HUDEP-2 (cell line): ENCODE measurements around the gene HOXC11.
A peak's percentile ranks its signal among the peaks of the same experiment; 100 is the strongest.

Experiments used
- DNase-seq, 76 experiments: peaks; one replicate each; lab custom pipeline; 2025; ENCODE audit not compliant: unreplicated experiment in 76 of 76; lab: John Stamatoyannopoulos, UW

HOXC11 gene

GRCh38 chr12:53972722-53973235 is at the start of gene HOXC11:
Gene HOXC11, plus strand, starts transcription at chr12:53973126. Its CDS starts 116 bp downstream, at chr12:53973242.
- no peak for DNase-seq

DNA sequence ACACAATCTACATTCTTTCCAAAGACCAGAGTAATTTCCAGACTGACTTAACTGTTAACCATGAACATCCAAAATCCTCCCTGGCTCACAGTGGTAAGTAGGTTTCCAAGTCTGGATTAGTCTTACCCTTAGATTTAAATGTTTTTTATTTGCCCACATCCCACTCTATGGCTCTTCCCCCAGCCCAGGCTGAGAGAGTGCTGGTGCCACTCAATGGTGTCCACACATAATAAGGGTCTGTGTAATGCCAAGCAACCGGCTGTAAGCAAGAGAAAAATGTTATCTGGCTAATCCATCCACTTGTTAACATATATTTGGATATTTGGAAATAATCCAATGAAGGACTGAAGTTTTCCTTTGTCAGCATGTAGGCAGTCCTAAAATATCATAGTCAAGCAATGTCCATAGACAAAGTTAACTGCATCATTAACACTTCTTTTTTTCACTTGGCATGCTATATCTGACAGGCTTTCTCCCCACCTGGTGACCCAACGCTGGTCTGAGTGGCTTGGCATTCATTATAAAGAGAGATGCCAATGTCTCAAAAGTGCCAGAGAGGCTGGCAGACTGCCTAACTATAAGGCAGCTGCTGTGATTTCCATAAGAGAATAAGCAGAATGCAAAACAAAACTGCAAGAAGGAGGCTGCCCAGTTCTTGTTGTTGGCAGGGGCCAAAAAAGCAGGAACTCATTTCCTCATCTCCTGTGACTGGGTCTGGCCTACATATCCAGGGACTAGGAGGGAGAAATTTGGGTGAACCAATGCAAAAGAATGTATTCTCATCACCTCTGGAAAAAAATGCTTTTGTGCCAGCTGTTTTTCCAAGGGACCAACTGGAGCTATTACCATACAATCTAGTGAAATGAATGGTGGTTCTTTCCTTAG is 48.2 kb upstream of the HOXC11 start:
- DNase-seq = no peak

GRCh38 chr12:53927220-53928029 is 45.5 kb upstream of the HOXC11 start:
- DNase-seq = no peak

- DNase-seq = no peak
Observed at GRCh38 chr12:53928054-53928835, 44.7 kb upstream of the HOXC11 start.

GRCh38 chr12:53929527-53929926 is 43.4 kb upstream of the HOXC11 start:
- DNase-seq = no peak

- DNase-seq = no peak
Observed at GRCh38 chr12:53930591-53931255, 42.2 kb upstream of the HOXC11 start.

GRCh38 chr12:53931844-53932581 is 40.9 kb upstream of the HOXC11 start:
- no peak for DNase-seq

DNA sequence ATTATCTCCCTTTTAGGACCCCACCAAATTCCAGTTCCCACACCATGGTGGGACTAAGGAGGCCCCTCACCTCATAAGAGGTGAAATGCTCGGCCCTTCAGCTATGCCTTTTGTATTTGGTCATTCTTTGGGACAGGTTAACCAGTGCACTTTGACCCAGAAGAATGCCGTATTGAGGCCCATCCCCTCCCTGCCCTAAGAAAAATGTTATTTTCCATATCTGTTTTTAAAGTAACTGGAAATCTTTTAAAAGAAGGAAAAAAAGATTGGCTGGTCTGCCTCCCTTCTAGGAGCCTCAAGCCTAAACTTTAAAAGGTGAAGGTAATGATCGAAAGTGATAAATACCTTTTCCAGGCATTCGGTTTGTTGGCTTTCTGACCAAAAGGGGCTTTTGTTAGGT is 40.0 kb upstream of the HOXC11 start:
- no peak for DNase-seq

DNA sequence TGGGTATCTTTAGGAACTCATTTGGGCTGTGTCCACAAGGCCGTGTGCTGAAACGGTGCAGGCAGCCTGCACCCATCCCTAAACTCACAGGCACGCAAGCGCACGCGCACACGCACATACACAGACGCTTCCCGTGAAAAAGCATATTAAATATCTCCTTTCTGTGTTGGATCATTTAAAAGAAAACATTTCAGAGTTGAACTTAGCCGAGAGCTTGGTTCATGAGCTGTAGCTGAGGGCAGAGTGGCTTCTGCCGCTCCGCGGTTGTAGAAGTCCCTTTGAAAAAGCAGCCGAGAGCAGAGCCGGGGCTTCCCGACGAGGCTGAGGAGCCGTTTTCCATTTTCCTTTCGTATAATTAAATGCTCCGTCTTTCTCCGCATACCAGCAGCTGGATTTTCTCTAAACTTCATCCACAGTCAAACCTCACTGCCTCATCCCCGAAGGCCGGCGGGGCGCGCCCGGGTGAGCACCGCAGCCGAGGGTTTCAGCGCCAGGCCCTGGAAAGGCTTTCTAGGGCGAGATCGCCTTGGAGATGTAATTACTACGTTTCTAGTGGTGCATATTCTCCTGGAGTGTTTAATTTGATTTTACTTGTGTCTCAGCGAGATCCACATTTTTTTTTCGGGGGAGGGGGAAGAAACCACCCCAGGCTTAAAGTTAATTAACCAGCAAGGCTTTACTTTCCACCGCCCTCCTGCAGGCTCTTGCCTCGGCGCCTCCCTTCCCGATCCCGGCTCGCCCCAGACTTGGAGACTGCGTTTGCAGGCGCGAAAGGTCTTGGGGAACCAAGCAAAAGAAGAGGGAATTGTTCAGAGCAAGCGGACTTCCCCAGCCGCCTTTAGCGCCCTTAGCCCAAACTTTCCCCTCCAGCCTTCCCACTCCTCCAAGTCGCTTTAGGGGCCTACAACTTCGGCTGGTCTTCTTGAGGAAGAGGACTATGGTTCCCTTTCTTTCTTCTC is 37.3 kb upstream of the HOXC11 start:
- DNase-seq = no peak

- no peak for DNase-seq
Observed at GRCh38 chr12:53937099-53937498, 35.8 kb upstream of the HOXC11 start.

DNA sequence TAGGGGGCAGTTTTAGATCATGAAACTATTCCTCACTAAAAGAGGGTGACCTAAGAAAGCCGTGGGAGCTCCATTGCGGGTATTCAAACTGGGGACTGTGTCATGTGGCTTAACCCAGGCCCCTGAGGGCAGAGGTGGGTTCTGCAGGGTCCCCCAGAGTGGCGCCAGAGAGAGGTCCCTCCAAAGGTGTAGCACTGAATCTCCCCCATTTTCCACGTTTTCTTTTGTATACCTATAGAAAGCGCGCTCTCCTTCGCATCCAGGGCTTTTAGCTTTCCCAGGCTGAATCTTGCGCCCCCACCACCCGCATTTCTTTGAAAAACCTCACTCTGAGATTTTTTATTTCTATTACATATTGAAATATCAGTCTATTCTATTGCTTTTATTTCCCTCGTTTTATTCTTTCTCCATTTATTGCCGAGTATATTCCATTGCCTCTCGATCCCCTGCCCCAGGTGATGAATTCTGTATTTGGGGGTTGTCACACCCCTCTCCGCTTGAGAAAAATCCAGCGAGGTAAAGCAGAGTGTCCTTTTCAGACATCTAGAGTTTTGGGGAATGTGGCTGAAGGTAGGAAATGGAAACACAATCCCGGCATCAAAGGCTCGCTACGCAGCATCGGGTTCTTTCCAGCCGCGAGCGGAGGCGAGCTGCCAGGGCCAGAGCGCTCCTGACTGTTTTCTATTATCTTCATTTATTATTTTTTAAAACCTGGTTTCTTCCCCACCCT is 35.2 kb upstream of the HOXC11 start:
- DNase-seq = no peak

DNA sequence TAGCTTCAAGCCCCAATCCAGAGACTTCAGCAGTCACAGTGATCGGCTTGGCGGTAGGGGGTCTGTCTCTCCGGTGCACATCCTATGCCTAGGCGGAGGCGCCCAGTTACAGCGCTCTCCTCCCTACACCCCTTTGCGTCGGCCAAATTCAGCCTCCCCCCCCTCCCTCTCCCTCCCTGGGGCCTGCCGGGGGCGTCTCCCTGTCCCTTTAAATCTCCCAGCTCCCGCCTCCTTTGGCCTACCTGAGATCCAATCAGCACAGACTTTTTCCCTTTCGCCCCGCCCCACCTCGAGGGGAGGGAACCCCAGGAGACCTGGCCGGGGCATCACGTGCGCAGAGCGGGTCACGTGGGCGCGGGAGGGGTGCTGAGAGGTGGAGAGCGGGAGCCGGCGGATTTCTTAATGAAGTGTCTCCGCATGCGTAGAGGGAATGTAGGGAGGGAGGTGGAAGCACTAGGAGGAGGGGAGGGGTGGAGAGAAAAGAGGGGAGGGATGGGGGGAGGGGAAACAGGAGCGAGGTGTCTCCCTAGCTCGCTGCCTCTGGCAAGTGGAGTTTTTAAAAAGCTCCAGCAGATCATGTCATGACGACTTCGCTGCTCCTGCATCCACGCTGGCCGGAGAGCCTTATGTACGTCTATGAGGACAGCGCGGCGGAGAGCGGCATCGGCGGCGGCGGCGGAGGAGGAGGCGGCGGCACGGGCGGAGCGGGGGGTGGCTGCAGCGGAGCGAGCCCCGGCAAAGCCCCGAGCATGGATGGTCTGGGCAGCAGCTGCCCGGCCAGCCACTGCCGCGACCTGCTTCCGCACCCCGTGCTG is 34.4 kb upstream of the HOXC11 start, which contains the start of gene HOXC13:
Gene HOXC13 (plus strand): TSS at position 506 of the 815 bp plus-strand sequence. CDS start 76 bp downstream, at position 582.
- peak in 43 of 76 experiments; percentile 5 to 68 (median 23) for DNase-seq

DNA sequence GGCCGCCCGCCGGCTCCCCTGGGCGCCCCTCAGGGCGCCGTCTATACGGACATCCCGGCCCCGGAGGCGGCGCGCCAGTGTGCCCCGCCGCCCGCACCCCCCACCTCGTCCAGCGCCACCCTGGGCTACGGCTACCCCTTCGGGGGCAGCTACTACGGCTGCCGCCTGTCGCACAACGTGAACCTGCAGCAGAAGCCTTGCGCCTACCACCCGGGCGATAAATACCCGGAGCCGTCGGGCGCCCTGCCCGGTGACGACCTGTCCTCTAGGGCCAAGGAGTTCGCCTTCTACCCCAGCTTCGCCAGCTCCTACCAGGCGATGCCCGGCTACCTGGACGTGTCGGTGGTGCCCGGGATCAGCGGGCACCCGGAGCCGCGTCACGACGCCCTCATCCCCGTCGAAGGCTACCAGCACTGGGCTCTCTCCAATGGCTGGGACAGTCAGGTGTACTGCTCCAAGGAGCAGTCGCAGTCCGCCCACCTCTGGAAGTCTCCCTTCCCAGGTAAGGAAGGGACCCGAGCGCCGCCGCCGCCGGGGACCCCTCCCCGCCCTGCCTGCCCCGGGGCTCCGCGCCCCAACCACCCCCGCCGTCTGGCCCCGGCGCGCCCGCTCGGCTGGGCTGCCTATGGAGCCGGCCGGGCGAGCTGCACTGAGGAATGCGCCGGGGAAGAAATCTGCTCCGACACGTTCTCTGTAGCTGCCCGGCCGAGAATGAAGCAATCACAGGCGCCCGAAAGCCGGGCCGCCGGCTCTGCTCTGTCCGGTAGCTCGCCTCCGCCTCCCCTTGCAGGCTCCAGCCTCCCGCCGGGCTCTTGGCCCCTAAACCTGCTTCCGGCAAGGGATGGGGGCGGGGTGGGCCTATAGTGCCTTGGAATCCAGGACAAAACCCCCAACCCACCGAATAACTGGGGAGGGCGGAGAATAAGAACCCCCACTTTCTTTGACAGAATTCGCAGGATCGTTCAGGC is 33.5 kb upstream of the HOXC11 start:
- DNase-seq = no peak

DNA sequence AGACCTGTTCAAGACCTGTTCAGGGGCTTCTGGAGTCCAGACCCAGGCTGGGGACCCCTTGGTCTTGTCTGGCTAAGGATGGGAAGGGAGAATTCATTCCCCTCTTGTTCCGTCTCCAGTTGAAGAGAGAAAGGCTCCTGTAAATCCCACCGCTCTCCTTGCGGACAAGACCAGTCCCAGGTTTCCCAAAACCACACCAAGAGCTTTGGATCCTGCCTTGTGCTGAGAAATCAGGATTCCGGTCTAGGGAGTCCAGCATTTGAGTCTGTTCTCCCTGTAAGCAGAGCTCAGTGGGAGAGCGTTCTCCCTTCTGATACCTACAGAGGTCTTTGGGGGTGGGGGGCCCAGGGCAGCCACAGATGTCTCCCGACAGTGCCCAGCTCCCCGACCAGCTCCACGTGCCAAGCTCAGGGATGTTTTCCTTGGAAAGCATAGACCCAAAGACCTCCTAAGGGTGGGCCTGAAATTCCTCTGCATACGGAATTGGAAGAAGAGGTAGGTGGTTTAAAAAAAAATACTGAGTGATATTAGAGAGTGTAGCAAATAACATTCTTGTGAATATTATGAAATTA is 32.4 kb upstream of the HOXC11 start:
- no peak for DNase-seq

DNA sequence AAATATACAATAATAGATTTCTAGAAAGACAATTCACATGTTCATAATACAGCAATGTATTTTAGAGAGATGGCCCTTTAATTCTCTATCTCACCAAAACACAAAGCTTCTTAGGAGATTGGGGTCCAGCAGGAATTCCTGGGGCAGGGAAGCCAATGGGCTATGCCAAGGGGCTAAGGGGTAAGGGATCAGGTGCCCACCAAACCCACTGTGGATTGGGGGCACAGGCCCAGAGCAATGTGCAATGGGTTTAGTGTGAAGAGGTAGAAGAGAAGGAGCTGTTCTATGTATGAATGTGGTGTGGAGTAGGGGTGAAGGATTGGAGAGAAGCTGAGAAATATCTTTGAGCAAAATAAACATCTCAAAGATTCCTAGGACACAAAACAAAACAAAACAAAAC is 31.7 kb upstream of the HOXC11 start:
- no peak for DNase-seq
